HG02884 (cell line): ENCODE measurements around the gene NR6A1.
"Not testable (repeated sequence)": the region's sequence is repeated elsewhere in the genome, so short reads cannot be mapped to it uniquely, and the experiment has no call there.

ENCODE experiments used
- ATAC-seq: cut with Tn5 transposase; IDR thresholded peaks from one replicate; pipeline ENCODE4 v1.9.1; 2021; ENCODE audit warnings: mild to moderate bottlenecking, moderate library complexity; ENCODE audit not compliant: unreplicated experiment

The NR6A1 gene

GRCh38 chr9:124623966-124624734, 147.0 kb downstream of the NR6A1 start:
- no peak for ATAC-seq

GRCh38 chr9:124622882-124623281, 148.2 kb downstream of the NR6A1 start:
- no peak for ATAC-seq

GRCh38 chr9:124621371-124622328, 149.5 kb downstream of the NR6A1 start:
- no peak for ATAC-seq

GRCh38 chr9:124618476-124618875, 152.6 kb downstream of the NR6A1 start:
- ATAC-seq: no peak

- no peak for ATAC-seq
These were observed 153.5 kb downstream of the NR6A1 start for GRCh38 chr9:124617477-124618141.

- no peak for ATAC-seq
These were observed 154.2 kb downstream of the NR6A1 start for GRCh38 chr9:124616961-124617360.

DNA sequence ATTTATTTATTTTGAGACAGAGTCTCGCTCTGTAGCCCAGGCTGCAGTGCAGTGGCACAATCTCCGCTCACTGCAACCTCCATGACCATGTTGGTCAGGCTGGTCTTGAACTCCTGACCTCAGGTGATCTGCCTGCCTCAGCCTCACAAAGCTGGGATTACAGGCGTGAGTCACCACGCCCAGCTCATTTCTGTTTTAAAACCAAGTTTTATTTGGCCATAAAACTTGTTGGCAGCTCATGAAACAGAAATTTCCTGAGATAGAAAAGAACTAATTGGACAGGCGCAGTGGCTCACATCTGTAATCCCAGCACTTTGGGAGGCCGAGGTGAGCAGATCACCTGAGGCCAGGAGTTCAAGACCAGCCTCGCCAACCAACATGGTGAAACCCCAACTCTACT, 155.3 kb downstream of the NR6A1 start:
- not testable (repeated sequence) for ATAC-seq

DNA sequence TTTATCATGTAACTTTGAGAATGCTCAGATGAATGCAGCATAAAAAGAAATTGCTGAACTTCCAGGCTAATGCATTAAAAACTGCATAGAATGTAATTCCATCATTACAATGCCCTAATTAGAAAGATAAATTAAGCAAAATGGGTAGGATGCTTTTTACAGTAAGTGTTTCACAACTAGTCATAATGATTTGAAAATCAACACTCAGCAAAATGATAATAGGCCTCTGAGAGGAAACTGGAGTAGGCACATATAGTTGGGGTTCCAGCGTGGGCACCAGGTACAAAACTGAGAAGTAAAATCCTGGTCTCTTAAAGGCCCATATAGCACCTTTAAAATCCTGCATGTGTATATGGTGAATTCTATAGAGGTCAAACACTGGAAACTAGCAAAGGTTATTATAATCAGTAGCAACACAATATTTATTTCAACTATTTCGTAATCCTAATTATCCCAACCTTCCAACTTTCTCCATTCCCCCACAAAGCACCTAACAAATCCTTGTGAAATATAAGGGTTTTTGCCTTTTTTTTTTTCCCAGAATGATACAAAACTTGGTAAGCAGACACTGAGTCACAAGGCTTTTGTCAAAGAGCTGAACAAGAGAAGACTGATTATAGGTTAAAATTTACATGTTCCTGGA, 155.9 kb downstream of the NR6A1 start:
- no peak for ATAC-seq

DNA sequence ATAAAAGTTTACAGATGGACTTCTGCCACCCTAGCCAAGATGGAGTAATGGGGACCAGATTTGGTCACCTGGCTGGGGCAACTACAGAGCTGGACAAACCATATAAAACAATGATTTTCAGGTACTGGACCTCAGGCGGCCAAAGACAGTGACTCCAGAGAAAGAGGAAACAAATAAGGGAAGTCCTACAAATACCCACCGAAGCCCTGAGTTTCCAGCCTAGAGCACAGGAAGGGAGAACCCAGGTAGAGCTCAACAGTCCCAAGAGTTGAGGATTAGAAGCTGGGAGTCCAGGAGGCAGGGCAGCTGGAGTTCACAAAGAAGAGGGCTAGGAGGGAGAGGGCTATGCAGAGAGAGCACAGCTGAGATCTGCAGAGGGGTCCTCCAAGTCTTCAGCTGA, 157.3 kb downstream of the NR6A1 start:
- no peak for ATAC-seq

GRCh38 chr9:124611106-124611505, 160.0 kb downstream of the NR6A1 start:
- no peak for ATAC-seq

GRCh38 chr9:124606027-124606426, 165.1 kb downstream of the NR6A1 start:
- no peak for ATAC-seq

DNA sequence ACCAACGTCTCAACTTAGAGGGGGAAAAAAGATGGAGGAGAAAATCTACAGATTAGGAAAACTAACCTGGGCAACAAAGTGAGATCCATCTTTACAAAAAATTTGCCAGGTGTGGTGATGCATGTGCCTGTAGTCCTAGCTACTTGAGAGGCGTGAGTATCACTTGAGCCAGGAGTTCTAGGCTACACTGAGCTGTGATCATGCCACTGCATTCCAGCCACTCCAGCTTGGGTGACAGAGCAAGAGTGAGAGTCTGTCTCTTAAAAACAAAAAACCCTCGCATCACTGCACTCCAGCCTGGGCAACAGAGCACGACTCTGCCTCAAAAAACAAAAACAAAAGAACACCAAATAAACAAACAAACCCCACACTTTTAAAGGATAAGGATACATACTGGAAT, 165.9 kb downstream of the NR6A1 start:
- ATAC-seq: no peak

DNA sequence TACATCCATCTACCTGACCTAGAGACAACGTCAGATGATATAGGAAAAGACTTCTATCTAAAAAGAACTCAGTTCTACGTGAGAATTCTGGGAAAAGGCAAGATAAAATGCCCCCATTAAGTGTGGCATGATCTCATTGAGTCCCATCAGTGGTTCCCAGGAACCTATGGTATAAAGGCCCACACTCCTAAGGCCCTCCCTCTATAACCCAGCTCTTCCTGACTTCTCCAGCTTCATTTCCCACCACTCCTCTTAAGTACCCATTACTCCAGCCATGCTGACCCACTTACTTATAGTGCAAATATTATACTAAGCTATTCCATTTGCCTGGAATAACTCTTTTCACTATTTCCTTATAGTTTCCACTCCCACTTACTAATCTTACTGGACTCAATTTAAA, 168.5 kb downstream of the NR6A1 start:
- ATAC-seq: no peak

- ATAC-seq: no peak
These were observed 168.9 kb downstream of the NR6A1 start for GRCh38 chr9:124602204-124602603.

DNA sequence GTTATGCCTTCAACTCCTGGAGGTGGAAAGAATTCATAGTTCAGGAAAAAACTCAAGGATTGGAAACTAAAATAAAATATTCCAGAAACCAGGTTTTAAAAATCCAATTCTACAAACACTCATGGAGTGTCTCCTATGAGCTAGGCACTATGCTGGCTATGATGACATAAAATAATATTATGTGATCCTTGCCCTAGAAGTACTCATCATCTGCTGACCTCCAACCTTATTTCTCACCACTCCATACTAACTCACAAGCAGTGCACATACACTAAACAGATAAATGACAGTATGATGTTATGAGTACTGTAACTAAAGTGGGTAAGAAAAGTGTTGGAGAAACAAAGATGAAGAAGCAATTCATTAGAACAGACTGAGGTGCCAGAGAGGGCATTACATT, 170.7 kb downstream of the NR6A1 start:
- no peak for ATAC-seq

DNA sequence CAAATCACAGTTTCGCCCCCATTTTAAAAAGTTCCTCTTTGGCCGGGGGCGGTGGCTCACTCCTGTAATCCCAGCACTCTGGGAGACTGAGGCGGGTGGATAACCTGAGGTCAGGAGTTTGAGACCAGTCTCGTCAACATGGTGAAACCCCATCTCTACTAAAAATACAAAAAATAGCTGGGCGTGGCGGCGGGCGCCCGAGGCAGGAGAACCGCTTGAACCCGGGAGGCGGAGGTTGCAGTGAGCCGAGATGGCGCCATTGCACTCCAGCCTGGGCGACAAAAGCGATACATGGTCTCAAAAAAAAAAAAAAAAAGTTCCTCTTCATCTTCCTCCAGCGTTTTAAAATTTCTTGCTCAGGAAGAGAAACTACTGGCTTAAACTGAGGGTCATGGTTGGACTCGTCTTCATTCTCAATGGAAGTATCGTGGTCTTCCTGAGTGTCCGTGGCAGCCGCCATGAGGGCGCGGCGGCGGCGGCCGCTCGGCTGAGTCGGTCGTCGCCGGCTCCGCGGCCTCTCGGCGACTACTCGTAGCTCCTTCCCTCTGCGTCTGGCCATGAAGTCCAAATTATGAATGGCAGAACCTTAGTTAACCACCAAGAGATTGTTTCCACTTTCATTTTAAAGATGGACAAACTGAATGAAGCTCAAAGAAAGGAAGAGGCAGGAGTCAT, 171.9 kb downstream of the NR6A1 start:
- ATAC-seq: no peak

GRCh38 chr9:124598048-124598447, 173.1 kb downstream of the NR6A1 start:
- no peak for ATAC-seq

- ATAC-seq: no peak
These were observed 174.8 kb downstream of the NR6A1 start for GRCh38 chr9:124596172-124596839.

- no peak for ATAC-seq
These were observed 175.4 kb downstream of the NR6A1 start for GRCh38 chr9:124595743-124596142.

GRCh38 chr9:124594673-124595072, 176.4 kb downstream of the NR6A1 start:
- ATAC-seq: no peak
